Measurements from ENCODE around the gene HDAC4.

- TF ChIP-seq POLR2A (IDR thresholded peaks at IDR 0.05) = no peak
- TF ChIP-seq CTCF (IDR thresholded peaks at IDR 0.05) = no peak
These were observed 38.4 kb upstream of the HDAC4 start for GRCh38 chr2:239438995-239439753.
